ENCODE measurements around the gene MYOZ3. TPM values are rescaled to one million over a fixed set of nuclear protein-coding genes. Genes with fewer than 3 reads are reported as not detected.

Gene MYOZ3
- total RNA-seq, 4 donors from 2014 or later = 0.10 TPM; not detected in 3

DNA sequence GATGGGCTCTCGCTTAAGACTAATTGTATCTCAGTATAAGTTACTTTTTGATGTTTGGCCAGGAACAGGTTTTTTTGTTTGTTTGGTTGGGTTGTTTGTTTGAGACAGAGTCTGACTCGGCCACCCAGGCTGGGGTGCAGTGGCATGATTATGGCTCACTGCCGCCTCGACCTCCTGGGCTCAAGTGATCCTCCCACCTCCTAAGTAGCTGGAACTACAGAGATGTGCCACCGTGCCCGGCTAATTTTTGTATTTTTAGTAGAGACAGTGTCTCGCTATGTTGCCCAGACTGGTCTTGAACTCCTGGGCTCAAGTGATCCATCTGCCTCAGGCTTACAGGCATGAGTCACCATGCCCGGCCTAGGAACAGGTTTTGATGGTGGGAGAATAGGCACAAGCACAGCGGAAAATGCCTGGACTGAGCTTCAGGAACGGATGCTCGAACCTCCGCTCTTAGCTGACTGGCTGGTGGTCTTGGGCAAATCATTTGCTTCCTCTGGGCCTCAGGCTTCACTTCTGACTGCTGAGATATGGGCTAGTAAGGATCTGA lies 32.0 kb upstream of the MYOZ3 start:
- intact Hi-C loops (cut with DNase I; ENCODE audit: low total_unique reads) = no loop called here
- WGBS, 2 donors = 65 to 77% methylated on average over 12 of the region's 12 CpGs
- DNase-seq (ENCODE audit: low spot score in 2 of 2) = no peak
- no peak overlapping the region for H3K4me3 ChIP-seq (ENCODE audit: low read depth, poor library complexity, severe bottlenecking)
- TF ChIP-seq CTCF (IDR thresholded peaks at IDR 0.05) = no peak
- TF ChIP-seq POLR2A (IDR thresholded peaks at IDR 0.05) = no peak

GRCh38 chr5:150630016-150630415 lies 31.0 kb upstream of the MYOZ3 start:
- intact Hi-C loops (cut with DNase I; ENCODE audit: low total_unique reads) = no loop called here
- no peak for DNase-seq (ENCODE audit: low spot score in 2 of 2)
- H3K4me3 ChIP-seq (ENCODE audit: low read depth, poor library complexity, severe bottlenecking) = no peak overlapping the region
- 76 to 78% methylated on average over 6 of the region's 6 CpGs for WGBS, 2 donors
- no peak for TF ChIP-seq CTCF (IDR thresholded peaks at IDR 0.05)
- no peak for TF ChIP-seq POLR2A (IDR thresholded peaks at IDR 0.05)

- intact Hi-C loops (cut with DNase I; ENCODE audit: low total_unique reads) = no loop called here
- WGBS, 2 donors = 74 to 77% methylated on average over 9 of the region's 9 CpGs
- H3K4me3 ChIP-seq (ENCODE audit: low read depth, poor library complexity, severe bottlenecking) = no peak overlapping the region
- DNase-seq (ENCODE audit: low spot score in 2 of 2) = no peak
- no peak for TF ChIP-seq POLR2A (IDR thresholded peaks at IDR 0.05)
- no peak for TF ChIP-seq CTCF (IDR thresholded peaks at IDR 0.05)
Observed at GRCh38 chr5:150630461-150631325, 30.4 kb upstream of the MYOZ3 start.

- TF ChIP-seq POLR2A (IDR thresholded peaks at IDR 0.05) (no peak), CTCF (IDR thresholded peaks at IDR 0.05) (no peak)
- intact Hi-C loops (cut with DNase I; ENCODE audit: low total_unique reads) = no loop called here
- WGBS, 2 donors = 93 to 97% methylated on average over 6 of the region's 6 CpGs
Observed at GRCh38 chr5:150631326-150631701, 29.7 kb upstream of the MYOZ3 start.

DNA sequence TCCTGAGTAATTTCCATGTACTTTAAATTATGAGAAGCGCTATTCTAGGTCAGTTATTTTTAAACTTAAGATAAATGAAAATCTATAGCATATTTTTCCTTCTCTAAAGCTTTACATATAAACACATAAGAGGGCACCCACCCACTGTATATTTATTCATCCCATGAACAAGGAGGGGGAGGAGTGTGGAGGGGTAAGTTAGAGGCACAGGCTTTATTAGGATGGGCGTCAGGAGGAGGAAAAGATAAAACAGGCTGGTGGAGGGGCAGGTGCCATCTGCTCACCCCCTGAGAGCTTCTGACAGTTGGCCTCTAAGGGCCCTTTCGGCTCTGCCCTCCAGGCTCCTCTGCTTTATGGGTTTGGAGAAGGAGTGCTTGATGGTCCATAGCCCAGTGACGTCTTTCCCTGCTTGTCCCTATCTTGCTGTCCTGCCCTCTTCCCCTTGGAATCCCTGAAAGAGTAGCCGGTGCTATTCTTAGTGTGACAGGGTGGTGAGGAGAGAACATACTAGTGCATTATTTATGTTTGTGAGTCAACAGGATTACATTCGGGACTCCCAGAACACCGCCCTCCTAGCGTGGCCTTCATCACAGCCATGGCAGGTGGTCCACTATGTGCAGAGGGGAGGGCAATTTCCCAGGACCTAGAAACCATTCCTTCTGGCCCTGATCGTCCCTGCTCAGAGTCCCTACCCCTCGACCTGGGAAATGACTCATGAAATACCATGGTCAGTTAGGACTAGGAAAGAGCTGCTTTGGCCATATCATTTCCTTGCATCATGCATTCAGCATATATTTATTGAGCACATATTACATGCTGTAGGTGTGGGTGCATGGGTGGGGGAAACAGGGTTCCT lies 28.5 kb upstream of the MYOZ3 start:
- no peak overlapping the region for H3K4me3 ChIP-seq (ENCODE audit: low read depth, poor library complexity, severe bottlenecking)
- DNase-seq (ENCODE audit: low spot score in 2 of 2) = no peak
- 69 to 70% methylated on average over 10 of the region's 10 CpGs for WGBS, 2 donors
- TF ChIP-seq POLR2A (IDR thresholded peaks at IDR 0.05) (no peak), CTCF (IDR thresholded peaks at IDR 0.05) (no peak)
- intact Hi-C loops (cut with DNase I; ENCODE audit: low total_unique reads) = no loop called here

More at GRCh38 chr5:150631326-150631701, 29.7 kb upstream of the MYOZ3 start:
- no peak for DNase-seq (ENCODE audit: low spot score in 2 of 2)
- no peak overlapping the region for H3K4me3 ChIP-seq (ENCODE audit: low read depth, poor library complexity, severe bottlenecking)

All from lower leg skin (tissue), 4 donors.